Measurements from ENCODE around the gene COL25A1.

Gene COL25A1

DNA sequence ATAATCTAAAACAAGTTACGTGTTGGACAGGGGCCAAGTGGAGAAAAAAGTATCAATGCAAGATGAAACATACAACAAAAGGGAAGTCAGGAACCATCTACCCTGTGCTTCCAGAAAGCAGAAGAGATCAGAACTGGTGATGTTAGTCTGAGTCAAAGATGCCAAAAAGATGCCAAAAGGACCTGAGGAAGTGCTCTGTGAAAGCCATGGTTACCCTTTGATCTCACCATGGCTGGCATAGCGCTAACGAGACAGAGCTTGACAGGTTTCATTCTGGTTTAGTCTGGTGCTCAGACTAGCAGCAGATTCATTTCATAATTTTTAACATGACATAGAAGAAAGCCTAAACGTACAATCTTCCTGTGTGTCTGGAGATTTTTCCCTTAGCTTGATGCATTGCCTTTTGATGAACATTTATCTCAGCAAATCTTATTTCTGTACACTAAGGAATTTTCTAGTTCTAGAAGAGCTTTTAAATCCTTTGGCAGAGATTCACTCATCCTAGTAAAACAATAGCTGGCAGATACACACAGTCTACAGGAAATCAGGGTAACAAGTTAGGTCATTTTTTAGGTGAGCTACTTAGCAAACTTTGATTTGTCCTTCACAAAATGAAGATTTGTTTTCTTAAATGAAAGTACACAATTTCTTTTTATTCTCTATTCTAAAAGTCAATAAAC, 87.7 kb downstream of the COL25A1 start:
- DNase-seq (ENCODE audit: low read depth) = no peak

DNA sequence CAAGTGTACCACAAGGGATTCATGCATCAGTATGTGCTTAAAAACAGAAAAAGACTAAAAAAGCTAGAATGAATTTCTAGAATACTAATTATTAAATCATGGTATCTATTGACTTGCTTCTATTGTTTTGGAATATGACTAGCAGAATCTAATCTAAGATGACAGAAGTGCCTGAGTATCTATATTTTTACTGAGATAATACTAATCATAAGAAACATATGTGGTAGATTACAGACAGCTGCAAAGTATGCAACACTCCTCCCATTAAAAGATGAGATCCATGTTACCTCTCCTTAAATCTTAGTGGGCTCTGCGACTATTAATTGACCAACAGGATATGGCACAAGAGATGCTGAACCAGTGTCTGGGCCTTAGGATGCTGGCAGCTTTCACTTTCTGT, 89.4 kb downstream of the COL25A1 start:
- DNase-seq (ENCODE audit: low read depth) = no peak

DNA sequence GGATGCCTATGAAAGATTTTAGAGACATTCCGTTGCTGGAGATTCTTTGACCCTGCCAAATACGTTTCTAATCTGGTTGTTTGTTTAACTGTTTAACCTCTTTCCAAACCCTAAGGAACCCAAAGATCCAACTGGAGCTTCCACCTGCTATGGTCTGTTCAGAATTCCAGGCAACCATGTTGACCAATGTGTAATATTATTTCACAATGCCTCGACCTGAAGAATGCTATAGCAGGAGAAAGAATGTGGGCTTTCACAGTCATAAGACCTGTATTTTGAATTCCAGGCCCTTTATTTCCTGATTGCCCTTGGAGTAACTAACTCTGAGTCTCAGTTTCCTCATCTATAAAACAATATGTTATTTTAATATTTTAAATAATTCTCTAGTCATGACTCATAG, 90.8 kb downstream of the COL25A1 start:
- DNase-seq (ENCODE audit: low read depth) = peak; percentile 8

DNA sequence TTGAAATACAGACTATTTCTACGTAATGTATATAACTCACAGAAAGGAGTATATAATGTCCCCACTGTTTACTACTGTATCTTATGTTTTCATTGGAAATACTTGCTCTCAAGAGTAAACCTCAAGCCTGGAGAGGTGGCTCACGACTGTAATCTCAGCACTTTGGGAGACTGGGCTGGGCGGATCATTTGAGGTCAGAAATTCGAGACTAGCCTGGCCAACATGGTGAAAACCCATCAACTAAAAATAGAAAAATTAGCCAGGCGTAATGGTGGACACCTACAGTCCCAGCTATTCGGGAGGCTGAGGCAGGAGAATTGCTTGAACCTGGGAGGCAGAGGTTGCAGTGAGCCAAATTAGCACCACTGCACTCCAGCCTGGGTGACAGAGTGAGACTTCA, 92.8 kb downstream of the COL25A1 start:
- no peak for DNase-seq (ENCODE audit: low read depth)

DNA sequence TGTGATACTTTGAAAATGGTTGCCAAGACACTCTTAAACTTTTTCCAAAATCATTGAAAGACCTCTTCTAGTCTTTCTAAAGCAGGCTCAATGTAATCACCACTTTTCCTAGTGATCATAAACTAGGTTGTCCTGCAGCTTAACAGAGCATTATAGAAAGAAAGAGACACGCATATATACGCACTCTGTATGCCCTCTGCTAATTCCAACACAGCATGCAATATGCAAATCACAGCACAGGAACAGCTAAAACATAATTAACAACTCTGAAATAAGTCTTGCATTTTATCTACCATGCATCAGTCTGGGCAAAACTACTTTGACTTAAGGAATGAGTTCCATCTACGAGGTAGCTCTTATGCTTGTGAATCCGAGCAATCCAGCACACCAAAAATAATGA, 94.6 kb downstream of the COL25A1 start:
- no peak for DNase-seq (ENCODE audit: low read depth)

DNA sequence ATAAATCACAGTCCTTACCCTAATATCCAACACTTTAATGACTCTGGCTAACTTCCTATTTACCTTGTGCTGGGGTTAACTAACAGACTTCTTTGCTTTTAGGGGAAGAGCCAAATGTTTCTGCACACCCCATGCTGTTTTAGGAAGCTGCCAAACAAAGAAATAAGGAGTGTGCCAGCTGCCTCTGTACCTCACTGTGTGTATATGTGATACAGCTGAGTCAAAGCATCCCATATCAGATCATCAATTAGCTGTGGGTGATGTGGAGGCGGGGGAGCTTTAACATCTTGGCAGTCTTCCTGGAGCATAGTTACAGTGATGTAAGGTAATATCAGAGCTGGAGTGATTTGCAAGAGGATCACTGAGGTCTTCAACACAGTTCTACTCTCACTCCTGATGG, 95.4 kb downstream of the COL25A1 start:
- peak; percentile 63 for DNase-seq (ENCODE audit: low read depth)

DNA sequence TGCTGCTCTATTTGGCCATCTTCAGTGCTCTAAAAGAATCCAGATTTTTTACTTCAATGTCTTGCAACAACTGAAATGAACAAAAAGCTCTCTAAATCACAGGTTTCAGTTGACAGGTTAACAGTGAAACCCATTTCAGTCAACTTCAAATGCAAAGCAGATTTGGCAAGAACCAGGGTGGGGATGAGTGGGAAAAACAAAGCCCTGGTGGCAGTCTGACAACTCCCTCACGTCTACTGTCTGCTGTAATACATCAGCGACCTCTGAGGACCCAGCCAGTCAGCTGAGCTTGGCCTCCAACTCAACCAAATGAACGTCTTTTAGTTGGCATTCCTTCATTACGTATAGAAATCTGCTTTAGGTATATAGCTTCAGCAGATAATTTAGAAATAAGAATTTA, 95.8 kb downstream of the COL25A1 start:
- no peak for DNase-seq (ENCODE audit: low read depth)

DNA sequence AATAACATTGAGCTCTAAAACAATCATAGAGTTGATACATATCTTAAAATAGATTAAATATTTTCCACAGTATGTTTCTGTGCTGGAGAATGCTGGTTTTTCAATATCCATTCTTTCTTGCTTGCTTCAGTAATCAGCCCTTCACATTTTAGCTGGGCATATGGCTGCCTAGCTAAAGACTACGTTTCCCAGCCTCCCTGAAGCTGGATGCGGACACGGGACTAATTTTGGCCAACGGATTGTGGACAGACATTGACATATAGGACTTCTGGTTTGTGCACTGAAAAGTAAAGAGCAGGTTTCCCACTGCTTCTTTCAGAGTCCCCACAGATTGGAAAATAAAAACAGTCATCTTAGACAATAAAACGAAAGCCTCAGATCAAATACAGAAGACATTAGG, 97.3 kb downstream of the COL25A1 start:
- no peak for DNase-seq (ENCODE audit: low read depth)

DNA sequence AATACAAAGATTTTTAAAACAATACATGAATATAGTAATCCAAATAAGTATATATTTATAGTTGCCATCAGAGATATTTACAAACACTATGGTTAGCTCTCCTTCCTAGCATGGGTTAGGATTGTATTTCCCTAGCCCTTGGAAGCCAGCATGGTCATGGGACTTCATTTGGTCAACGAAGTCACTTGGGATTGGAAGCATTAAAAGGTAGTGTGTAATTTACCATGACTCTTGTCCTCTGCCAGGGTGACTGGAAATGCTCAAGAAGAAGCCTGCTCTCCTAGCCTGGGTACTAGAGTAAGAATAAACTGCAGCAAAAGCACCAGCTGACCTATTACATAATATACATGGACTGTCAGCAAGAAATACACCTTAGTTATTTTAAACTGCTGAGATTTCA, 102.9 kb downstream of the COL25A1 start:
- DNase-seq (ENCODE audit: low read depth) = no peak

DNA sequence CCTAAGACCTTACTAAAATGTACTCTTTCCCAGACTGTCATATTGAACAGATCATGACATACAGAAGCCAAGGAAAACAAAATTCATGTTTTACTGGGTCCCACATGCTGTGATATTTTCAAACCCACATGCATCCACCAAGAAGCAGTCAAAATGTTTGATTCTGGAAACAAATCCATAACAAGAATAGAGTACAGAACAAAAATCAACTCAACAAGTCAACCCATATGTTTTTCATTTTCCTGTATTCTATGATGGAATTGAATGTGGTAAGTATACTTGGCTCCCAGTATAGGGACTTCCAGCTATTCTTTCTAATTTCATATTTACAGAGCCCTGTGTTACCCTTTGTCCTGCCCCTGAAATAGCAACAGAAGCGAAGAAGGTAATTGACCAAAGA, 106.8 kb downstream of the COL25A1 start:
- DNase-seq (ENCODE audit: low read depth) = peak; percentile 6

DNA sequence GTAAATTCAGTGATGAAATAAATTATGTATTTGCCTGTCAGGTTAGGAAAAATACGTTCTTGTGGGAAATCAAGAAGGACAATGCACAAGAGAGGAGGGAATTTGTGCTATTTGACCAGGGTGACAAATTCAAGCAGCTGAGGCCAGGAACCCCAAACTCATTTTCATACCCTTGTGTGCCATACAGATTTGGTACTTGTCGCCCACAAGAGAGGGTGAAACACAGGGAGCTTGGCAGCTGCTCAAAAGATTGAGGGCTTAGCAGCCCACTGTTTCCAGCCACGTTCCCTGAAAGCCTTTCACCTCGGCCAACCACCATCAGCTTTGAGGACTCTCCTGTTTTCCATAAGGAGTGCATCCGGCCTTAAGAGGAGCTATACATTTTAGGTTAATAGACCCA, 111.2 kb downstream of the COL25A1 start:
- no peak for DNase-seq (ENCODE audit: low read depth)

DNA sequence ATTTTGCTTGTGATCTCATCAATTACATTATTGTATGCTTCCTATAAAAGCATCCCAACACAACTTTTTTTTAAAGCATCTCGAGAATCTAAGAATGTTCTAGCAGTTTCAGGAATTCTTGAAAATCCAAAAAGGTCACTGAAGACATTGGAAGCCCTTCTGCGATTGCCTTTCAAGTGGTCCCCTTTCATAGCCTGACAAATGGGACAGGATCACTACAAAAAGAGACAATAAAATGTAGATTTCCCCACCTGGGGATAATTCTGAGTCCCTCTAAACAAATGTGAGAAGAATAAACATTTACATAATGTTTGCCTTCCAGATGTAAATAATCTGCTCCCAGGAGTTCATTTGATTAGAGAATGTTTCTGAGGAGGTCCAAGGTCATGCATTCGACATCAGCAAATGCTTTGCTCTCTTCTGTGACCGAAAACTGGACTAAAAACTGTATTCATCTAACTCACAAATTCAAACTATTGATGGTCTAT, 116.0 kb downstream of the COL25A1 start:
- DNase-seq (ENCODE audit: low read depth) = no peak

DNA sequence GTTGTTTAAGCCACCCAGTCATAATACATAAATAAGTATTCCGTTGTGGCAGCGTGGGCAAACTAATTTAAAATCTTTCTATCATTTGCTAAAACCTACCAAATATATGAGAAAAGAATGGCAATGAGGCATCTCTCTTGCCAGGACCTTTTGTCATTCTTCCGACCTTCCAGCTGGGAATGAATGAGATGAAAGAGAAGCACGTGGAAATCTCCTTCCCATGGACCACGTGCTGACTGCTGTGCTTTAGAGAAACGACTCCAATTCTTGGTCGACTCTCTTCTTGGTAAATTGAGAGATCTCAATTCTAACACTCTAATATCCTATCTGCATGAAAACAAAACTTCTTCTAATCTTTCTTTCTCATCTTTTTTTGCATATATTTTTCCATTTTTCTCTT, 116.5 kb downstream of the COL25A1 start:
- no peak for DNase-seq (ENCODE audit: low read depth)

DNA sequence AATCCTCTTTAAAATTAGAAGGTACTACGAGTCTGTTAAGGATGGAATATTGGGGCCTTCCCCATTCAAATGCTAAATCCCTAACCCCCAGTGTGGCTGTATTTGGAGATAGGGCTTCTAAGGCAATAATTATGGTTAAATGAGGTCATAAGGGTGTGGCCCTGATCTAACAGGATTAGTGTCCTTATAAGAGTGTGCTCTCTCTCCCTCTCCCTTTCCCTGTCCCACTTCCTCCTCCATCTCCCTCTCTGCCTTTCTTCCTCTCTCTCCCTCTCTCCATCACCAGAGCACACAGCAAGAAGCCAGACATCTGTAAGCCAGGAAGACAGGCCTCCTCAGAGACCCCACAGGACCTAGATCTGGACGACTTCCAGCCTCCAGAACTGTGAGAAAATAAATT, 116.9 kb downstream of the COL25A1 start:
- no peak for DNase-seq (ENCODE audit: low read depth)

DNA sequence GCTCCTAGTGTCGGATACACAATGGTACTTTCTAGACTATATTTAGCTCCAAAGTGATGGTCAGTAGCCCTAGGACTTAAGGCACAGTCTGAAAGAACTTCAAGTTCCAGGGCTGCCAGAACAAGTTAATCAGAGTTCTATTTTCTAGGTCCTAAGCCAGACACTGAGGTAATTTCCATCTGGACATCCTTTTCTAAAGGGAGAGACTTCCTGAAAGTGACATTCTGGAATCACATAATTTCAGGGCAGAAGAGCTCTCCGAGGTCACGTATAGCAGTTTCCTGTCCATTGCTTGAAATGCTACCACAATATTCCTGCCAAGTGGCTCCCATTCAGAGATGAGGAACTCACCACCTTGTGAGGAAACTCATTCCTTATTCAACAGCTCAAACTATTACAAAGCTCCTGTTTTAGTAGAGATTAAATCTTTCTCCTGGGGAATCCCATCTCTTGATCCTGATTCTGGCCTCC, 117.9 kb downstream of the COL25A1 start:
- DNase-seq (ENCODE audit: low read depth) = no peak

DNA sequence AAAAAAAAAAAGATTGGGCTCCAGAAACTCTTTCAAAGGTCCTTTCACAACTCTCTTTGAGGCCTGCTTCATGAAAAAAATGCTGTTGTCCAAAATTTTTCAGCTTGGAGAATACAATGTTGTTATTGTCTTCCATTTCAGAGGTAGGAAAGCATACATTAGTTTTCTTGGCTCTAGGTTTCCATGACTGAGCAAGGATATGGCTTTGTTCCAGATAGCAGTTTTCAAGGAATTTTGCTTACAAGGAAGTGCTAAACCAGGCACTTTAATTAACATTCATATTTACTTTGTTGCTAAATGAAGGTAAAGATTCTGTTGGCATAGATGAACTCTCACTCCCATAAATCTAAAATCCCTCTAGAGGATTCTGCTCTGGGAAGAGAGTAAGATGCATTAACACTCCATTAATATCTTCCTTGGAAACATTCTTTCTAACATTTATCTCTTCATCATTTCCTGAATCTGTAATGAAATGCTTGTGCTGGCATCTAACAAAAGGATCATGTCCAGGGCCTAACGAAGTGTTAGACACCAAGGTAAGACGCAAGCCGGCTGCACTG, 118.4 kb downstream of the COL25A1 start:
- DNase-seq (ENCODE audit: low read depth) = no peak

DNA sequence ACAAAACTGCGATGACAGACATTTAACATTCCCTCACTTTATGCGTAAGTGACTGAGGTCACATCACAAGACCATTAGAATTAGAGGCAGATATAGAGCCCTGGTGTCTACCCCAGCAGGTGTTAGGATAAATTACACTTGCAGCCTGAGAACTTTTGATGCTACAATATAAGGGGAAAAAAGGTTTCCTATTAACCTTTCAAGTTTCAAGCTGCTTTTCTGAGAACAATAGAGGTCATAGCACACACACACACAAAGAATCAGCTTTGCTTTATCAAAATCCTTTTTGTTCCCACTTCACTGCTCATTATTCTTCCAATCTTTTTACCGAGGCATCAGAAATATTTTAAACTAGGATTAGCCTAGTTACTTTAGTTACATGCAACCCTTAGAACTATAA, 119.8 kb downstream of the COL25A1 start:
- DNase-seq (ENCODE audit: low read depth) = no peak

DNA sequence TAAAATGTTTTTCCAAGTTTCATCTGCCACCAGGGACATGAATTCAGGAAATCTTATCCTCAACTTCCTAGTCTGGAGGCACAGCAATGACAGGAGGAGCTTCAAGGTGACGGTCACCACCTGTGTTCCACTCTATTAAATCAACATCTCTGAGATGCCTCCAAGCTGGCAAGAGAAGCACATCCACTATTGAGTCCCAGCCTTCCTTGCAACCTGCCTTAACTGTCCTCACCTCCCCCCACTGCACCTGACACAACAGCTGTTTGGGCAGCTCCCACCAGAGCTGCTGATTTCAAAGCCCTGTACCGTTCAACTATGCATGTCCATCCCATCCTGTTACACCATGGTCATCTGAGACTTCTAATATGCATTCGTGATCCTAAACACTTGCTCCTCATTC, 123.4 kb downstream of the COL25A1 start:
- no peak for DNase-seq (ENCODE audit: low read depth)

DNA sequence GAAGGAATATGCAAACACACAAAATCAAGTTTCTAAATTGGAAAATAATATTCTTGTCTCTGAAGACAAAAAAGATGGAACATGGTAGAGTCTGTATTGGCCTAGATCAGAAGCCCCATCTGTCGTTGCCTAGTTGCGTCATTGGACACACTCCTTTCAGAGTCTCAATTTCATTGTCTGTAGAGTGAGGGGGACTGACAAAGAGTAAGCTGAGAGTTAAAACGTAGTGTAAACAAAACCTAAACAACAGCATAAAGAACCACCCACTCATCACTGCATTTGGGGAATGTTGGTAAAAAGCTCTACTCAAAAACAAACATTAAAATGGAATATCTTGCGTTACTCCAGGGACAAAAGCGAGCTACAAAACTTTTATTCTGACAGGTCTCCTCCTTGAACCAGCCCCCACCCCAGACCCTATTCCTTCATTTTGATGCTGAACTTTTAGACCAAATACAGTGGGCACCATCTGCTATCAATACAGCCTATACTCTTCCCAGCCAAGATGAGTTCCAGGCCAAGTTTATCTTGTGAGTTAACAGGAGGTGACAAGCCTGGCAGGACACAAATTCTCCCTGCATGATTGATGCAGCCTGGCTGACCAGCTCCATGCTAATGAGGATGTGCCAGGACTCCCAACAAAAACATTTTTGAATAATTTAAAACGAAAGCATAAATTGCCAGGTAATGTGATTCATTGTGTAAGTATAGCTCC, 125.2 kb downstream of the COL25A1 start:
- DNase-seq (ENCODE audit: low read depth) = no peak

DNA sequence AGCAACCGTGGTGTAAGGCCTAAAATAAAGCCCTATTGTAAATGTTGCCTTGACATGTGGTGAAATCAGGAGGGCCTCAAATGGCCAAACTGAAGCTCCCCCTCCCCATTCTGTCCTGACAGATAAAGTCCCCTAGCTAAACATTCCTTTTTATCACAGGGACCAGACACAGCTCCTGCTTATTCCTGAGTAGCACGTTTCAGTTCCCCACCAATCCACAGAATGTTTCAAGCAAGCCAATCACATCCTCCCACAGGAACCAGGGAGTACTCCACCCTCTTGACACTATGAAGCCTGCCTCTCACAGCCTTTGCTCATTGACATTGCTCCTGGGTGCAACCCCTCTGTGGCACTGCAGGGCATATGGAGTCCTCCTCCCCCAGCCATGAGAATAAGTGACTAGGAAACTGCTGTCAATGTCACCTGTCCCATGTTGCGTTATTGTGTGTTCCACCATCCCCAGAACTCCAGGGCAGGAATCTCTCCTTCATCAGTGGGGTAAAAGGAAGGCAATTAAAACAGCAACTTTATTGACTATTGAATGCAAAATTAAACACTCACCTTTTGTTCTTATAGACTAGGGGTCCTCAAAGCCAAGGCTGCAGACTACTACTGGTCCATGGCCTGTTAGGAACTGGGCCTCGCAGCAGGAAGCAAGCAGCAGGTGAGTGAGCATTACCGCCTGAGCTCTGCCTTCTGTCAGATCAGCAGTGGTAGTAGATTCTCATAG, 128.1 kb downstream of the COL25A1 start:
- no peak for DNase-seq (ENCODE audit: low read depth)

DNA sequence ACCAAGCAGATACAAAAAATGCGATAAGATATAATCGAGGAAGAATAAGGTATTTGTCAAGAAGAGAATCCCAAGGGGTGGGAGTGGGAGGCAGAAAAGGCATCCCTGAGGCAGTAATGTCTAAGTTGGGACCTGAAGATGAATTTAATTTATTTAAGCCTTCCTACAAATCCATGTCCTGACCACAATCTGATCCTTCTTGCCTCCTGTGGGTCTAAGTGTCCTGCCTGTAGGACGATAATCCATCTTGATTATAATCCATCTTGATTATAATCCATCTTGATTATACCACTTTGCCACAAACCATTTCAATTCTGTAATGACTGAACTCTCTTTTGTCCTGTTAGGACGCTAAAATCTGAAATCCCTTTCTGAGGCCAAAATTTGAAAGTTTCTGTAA, 130.2 kb downstream of the COL25A1 start:
- DNase-seq (ENCODE audit: low read depth) = no peak

DNA sequence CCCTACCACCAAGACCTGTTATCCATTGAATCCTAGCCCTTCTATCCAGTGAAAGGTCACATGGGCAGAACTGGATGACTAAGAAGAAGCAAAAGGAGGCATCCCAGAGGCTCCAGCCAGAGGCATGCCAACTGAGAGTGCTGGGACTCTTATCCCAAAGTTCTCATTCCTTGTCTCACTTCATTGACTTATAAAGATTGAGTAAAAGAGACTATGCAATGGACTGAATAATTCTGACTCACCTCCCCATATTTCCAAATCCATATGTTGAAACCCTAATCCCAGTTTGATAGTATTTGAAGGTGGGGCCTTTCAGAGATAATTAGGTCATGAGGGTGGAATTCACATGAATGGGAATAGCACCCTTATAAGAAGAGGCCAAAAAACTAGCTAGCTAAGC, 131.4 kb downstream of the COL25A1 start:
- DNase-seq (ENCODE audit: low read depth) = no peak

DNA sequence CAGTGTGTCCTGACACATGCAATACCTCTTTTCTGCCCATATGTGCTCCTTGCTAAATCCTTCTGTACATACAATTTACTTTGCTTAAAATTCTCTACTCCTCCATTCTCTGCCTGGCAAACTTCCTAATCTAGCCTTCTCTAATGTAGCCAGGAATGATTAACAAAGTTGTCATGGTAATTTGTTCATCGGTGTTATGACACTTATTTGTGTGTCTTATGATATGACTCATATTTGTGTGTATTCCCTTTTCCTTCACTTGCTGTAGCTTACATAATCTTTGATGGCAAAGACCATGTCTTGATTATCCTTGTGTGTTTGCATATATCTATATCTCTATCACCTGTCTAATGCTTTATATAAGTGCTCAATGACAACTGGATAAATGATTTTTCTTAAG, 133.3 kb downstream of the COL25A1 start:
- DNase-seq (ENCODE audit: low read depth) = no peak

Data from fibroblast of the conjunctiva (primary cell).